ENCODE measurements around the gene SIGLEC5. TPM values are rescaled to one million over a fixed set of nuclear protein-coding genes. Genes with fewer than 3 reads are reported as not detected.

Gene SIGLEC5
- total and polyA plus RNA-seq, 2 of the 13 experiments (the other 11 are each of a cell fraction or from before 2014, with no cell fraction given) = not detected

- TF ChIP-seq ZNF646 (CRISPR knock-in tag; IDR thresholded peaks at IDR 0.05) (no peak), ZNF431 (CRISPR knock-in tag; IDR thresholded peaks at IDR 0.05; ENCODE audit: borderline replicate concordance, low read depth) (peak; percentile 46; the same call in 1 of the 2 replicates), ZFP82 (CRISPR knock-in tag; IDR thresholded peaks at IDR 0.05; ENCODE audit: borderline replicate concordance) (no peak), ERF (CRISPR knock-in tag; IDR thresholded peaks at IDR 0.05) (peak; percentile 99), ELF3 (CRISPR knock-in tag; IDR thresholded peaks at IDR 0.05) (peak; percentile 87), DRAP1 (CRISPR knock-in tag; IDR thresholded peaks at IDR 0.05) (peak; percentile 57; the same call in 1 of the 2 replicates), EED (CRISPR knock-in tag; IDR thresholded peaks at IDR 0.05) (peak; percentile 60; the same call in 1 of the 2 replicates), EHMT2 (IDR thresholded peaks at IDR 0.05; ENCODE audit: borderline replicate concordance, low read depth, low read length) (peak; percentile 99), ZNF564 (CRISPR knock-in tag; IDR thresholded peaks at IDR 0.05) (peak; percentile 81), ZNF12 (CRISPR knock-in tag; IDR thresholded peaks at IDR 0.05) (peak; percentile 74), ETS1 (CRISPR knock-in tag; IDR thresholded peaks at IDR 0.05) (peak; percentile 93; the same call in 1 of the 2 replicates), ZNF678 (CRISPR knock-in tag; IDR thresholded peaks at IDR 0.05) (no peak), ZNF713 (CRISPR knock-in tag; IDR thresholded peaks at IDR 0.05) (no peak), ZIK1 (CRISPR knock-in tag; IDR thresholded peaks at IDR 0.05; ENCODE audit: borderline replicate concordance, low read depth) (peak; percentile 89)
- TF ChIP-seq, protein P1, sequence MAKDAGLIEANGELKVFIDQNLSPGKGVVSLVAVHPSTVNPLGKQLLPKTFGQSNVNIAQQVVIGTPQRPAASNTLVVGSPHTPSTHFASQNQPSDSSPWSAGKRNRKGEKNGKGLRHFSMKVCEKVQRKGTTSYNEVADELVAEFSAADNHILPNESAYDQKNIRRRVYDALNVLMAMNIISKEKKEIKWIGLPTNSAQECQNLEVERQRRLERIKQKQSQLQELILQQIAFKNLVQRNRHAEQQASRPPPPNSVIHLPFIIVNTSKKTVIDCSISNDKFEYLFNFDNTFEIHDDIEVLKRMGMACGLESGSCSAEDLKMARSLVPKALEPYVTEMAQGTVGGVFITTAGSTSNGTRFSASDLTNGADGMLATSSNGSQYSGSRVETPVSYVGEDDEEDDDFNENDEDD (CRISPR knock-in tag; IDR thresholded peaks at IDR 0.05; ENCODE audit: borderline replicate concordance) = peak; percentile 39; the same call in 1 of the 2 replicates
- TF ChIP-seq, protein P2, sequence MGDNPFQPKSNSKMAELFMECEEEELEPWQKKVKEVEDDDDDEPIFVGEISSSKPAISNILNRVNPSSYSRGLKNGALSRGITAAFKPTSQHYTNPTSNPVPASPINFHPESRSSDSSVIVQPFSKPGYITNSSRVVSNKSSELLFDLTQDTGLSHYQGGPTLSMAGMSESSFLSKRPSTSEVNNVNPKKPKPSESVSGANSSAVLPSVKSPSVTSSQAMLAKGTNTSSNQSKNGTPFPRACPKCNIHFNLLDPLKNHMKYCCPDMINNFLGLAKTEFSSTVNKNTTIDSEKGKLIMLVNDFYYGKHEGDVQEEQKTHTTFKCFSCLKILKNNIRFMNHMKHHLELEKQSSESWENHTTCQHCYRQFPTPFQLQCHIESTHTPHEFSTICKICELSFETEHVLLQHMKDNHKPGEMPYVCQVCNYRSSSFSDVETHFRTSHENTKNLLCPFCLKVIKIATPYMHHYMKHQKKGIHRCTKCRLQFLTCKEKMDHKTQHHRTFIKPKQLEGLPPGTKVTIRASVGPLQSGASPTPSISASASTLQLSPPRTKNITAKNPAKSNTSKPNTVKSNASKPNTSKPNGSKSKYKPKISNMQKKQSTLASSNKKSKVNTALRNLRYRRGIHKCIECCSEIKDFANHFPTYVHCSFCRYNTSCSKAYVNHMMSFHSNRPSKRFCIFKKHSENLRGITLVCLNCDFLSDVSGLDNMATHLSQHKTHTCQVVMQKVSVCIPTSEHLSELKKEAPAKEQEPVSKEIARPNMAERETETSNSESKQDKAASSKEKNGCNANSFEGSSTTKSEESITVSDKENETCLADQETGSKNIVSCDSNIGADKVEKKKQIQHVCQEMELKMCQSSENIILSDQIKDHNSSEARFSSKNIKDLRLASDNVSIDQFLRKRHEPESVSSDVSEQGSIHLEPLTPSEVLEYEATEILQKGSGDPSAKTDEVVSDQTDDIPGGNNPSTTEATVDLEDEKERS (CRISPR knock-in tag; IDR thresholded peaks at IDR 0.05) = 0 out of 2 replicates have a peak, but pooled peaks have one; percentile 34
These were observed 22.2 kb downstream of the SIGLEC5 start (continued) for GRCh38 chr19:51607920-51608562.
